Ishikawa (cell line): ENCODE measurements around the gene NAPB.

Experiments used
- CEBPB ChIP-seq: IDR thresholded peaks from 2 replicates; pipeline ENCODE4 v1.6.1; 2012
- CREB1 ChIP-seq: IDR thresholded peaks from 2 replicates; pipeline ENCODE4 v1.6.1; 2012; ENCODE audit warnings: low read depth
- EP300 ChIP-seq: IDR thresholded peaks from 2 replicates; pipeline ENCODE4 v1.6.1; 2012; ENCODE audit warnings: borderline replicate concordance
- FOXM1 ChIP-seq: IDR thresholded peaks from 2 replicates; pipeline ENCODE4 v1.6.1; 2012; ENCODE audit warnings: low read depth, borderline replicate concordance
- NFIC ChIP-seq: IDR thresholded peaks from 2 replicates; pipeline ENCODE4 v1.6.1; 2012
- RAD21 ChIP-seq: IDR thresholded peaks from 2 replicates; pipeline ENCODE4 v1.6.1; 2012; ENCODE audit warnings: low read depth
- TAF1 ChIP-seq: IDR thresholded peaks from 2 replicates; pipeline ENCODE4 v1.6.1; 2012; ENCODE audit warnings: low read depth, mild to moderate bottlenecking
- TEAD4 ChIP-seq: IDR thresholded peaks from 2 replicates; pipeline ENCODE4 v1.6.1; 2012
- YY1 ChIP-seq: IDR thresholded peaks from 2 replicates; pipeline ENCODE4 v1.6.1; 2012; ENCODE audit warnings: low read depth
- TF ChIP-seq, protein P1 (sequence below): IDR thresholded peaks from 2 replicates; pipeline ENCODE4 v1.6.1; 2012; ENCODE audit warnings: low read depth, mild to moderate bottlenecking
- TF ChIP-seq, protein P2 (sequence below): IDR thresholded peaks from 2 replicates; pipeline ENCODE4 v1.6.1; 2012
- TF ChIP-seq, protein P3 (sequence below): IDR thresholded peaks from 2 replicates; pipeline ENCODE4 v1.6.1; 2012

DNA sequence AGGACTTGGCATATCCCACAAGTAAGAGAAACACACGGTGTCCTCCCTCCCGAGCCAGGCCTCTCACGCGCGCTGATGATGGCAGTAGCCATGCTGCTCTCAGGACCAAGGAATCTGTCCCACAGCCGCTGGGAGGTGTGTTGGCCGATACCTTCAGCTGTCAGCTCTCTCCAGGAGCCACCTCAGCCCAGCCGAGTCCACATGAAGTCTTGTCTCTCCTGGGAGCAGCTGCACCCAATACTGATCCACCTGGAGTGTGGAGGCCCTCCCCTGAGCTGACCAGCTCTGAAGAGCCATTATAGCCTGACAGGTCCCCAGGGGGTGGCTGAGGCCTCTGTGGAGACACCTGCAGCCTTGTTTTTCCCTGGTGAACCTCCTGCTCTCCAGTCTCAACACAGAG, 94.5 kb downstream of the NAPB start:
- TF ChIP-seq, protein P1, sequence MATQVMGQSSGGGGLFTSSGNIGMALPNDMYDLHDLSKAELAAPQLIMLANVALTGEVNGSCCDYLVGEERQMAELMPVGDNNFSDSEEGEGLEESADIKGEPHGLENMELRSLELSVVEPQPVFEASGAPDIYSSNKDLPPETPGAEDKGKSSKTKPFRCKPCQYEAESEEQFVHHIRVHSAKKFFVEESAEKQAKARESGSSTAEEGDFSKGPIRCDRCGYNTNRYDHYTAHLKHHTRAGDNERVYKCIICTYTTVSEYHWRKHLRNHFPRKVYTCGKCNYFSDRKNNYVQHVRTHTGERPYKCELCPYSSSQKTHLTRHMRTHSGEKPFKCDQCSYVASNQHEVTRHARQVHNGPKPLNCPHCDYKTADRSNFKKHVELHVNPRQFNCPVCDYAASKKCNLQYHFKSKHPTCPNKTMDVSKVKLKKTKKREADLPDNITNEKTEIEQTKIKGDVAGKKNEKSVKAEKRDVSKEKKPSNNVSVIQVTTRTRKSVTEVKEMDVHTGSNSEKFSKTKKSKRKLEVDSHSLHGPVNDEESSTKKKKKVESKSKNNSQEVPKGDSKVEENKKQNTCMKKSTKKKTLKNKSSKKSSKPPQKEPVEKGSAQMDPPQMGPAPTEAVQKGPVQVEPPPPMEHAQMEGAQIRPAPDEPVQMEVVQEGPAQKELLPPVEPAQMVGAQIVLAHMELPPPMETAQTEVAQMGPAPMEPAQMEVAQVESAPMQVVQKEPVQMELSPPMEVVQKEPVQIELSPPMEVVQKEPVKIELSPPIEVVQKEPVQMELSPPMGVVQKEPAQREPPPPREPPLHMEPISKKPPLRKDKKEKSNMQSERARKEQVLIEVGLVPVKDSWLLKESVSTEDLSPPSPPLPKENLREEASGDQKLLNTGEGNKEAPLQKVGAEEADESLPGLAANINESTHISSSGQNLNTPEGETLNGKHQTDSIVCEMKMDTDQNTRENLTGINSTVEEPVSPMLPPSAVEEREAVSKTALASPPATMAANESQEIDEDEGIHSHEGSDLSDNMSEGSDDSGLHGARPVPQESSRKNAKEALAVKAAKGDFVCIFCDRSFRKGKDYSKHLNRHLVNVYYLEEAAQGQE = no peak
- TF ChIP-seq, protein P2, sequence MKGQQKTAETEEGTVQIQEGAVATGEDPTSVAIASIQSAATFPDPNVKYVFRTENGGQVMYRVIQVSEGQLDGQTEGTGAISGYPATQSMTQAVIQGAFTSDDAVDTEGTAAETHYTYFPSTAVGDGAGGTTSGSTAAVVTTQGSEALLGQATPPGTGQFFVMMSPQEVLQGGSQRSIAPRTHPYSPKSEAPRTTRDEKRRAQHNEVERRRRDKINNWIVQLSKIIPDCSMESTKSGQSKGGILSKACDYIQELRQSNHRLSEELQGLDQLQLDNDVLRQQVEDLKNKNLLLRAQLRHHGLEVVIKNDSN = no peak
- no peak for TF ChIP-seq EP300
- TF ChIP-seq, protein P3, sequence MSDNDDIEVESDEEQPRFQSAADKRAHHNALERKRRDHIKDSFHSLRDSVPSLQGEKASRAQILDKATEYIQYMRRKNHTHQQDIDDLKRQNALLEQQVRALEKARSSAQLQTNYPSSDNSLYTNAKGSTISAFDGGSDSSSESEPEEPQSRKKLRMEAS = no peak
- TF ChIP-seq TAF1 = no peak
- TF ChIP-seq TEAD4 = no peak
- no peak for TF ChIP-seq RAD21
- no peak for TF ChIP-seq CEBPB
- TF ChIP-seq YY1 = no peak
- TF ChIP-seq CREB1 = no peak
- TF ChIP-seq FOXM1 = no peak
- TF ChIP-seq NFIC = no peak
